HepG2 (cell line): ENCODE results near the gene ELP5. TPM values are rescaled to one million over a fixed set of nuclear protein-coding genes. Genes with fewer than 3 reads are reported as not detected.

Source experiments
- HOXD1 ChIP-seq: sonication (generic); formaldehyde crosslinking; IDR thresholded peaks from 2 replicates; pipeline ENCODE4 v1.5.0; 2020; ENCODE audit warnings: missing genetic modification reagents
- KDM6A ChIP-seq: IDR thresholded peaks from 2 replicates; pipeline ENCODE4 v1.6.1; 2016; ENCODE audit warnings: low read depth
- LRRFIP1 ChIP-seq: sonication (generic); formaldehyde crosslinking; conservative IDR thresholded peaks from 2 replicates; pipeline ENCODE4 v1.4.0; 2020; ENCODE audit warnings: missing genetic modification reagents
- PHF8 ChIP-seq: sonication (generic); formaldehyde crosslinking; IDR thresholded peaks from 2 replicates; pipeline ENCODE4 v1.5.0; 2020; ENCODE audit warnings: missing genetic modification reagents
- REXO4 ChIP-seq: sonication (generic); formaldehyde crosslinking; IDR thresholded peaks from 2 replicates; pipeline ENCODE4 v1.8.0; 2022; ENCODE audit warnings: missing genetic modification reagents, mild to moderate bottlenecking, borderline replicate concordance
- SPEN ChIP-seq: sonication (generic); formaldehyde crosslinking; IDR thresholded peaks from 2 replicates; pipeline ENCODE4 v1.5.1; 2020; ENCODE audit warnings: low read depth, mild to moderate bottlenecking, missing genetic modification reagents
- ZBTB38 ChIP-seq: sonication (generic); formaldehyde crosslinking; IDR thresholded peaks from 2 replicates; pipeline ENCODE4 v1.5.1; 2020; ENCODE audit warnings: mild to moderate bottlenecking, missing genetic modification reagents
- ZFP90 ChIP-seq: sonication (generic); formaldehyde crosslinking; IDR thresholded peaks from 2 replicates; pipeline ENCODE4 v1.8.0; 2022; ENCODE audit warnings: missing genetic modification reagents, mild to moderate bottlenecking, inconsistent platforms, borderline replicate concordance
- ZNF318 ChIP-seq: sonication (generic); formaldehyde crosslinking; IDR thresholded peaks from 2 replicates; pipeline ENCODE4 v1.4.0; 2020; ENCODE audit warnings: mild to moderate bottlenecking, missing genetic modification reagents
- ZNF333 ChIP-seq: sonication (generic); formaldehyde crosslinking; IDR thresholded peaks from 2 replicates; pipeline ENCODE4 v1.4.0; 2020; ENCODE audit warnings: mild to moderate bottlenecking, missing genetic modification reagents, borderline replicate concordance
- ZNF552 ChIP-seq: sonication (generic); formaldehyde crosslinking; IDR thresholded peaks from 2 replicates; pipeline ENCODE4 v1.9.0; 2022; ENCODE audit warnings: missing genetic modification reagents, mild to moderate bottlenecking, borderline replicate concordance
- ZNF597 ChIP-seq: sonication (generic); formaldehyde crosslinking; IDR thresholded peaks from 2 replicates; pipeline ENCODE4 v1.5.0; 2020; ENCODE audit warnings: missing genetic modification reagents
- ZNF629 ChIP-seq: sonication (generic); formaldehyde crosslinking; conservative IDR thresholded peaks from 2 replicates; pipeline ENCODE4 v1.5.0; 2020; ENCODE audit warnings: missing genetic modification reagents
- ZNF704 ChIP-seq: sonication (generic); formaldehyde crosslinking; IDR thresholded peaks from 2 replicates; pipeline ENCODE4 v1.8.1; 2023; ENCODE audit warnings: mild to moderate bottlenecking, inconsistent platforms, moderate library complexity, missing genetic modification reagents, borderline replicate concordance
- ZNF709 ChIP-seq: sonication (generic); formaldehyde crosslinking; IDR thresholded peaks from 2 replicates; pipeline ENCODE4 v1.5.0; 2020; ENCODE audit warnings: mild to moderate bottlenecking, missing genetic modification reagents
- ZZZ3 ChIP-seq: sonication (generic); formaldehyde crosslinking; IDR thresholded peaks from 2 replicates; pipeline ENCODE4 v1.4.0; 2020; ENCODE audit warnings: missing genetic modification reagents, mild to moderate bottlenecking, borderline replicate concordance
- polyA plus RNA-seq, 8 experiments: library from polyadenylated mRNA; depleted of rRNA in 3 of 8; stranded (reverse) in 7 of 8; unstranded in 1 of 8; fragments of >200 nt; fragmentation: Illumina TruSeq in 4 of 8; extraction: Trizol in 4 of 8; gene quantifications; 2 replicates each; pipeline versions ENCODE4 v1.2.1 to v1.2.3, GENCODE V29; 2011 to 2016; ENCODE audit warnings: low read depth in 4 of 8, missing spikeins in 1 of 8, mixed read lengths in 1 of 8; ENCODE audit not compliant: insufficient read depth in 1 of 8
- total RNA-seq, 5 experiments: library from RNA; depleted of rRNA; stranded (reverse); fragments of >200 nt; fragmentation: Illumina TruSeq; extraction: Trizol; gene quantifications; 2 replicates each; pipeline ENCODE4 v1.2.3, GENCODE V29; 2016; ENCODE audit warnings: low read depth in 1 of 5

The ELP5 gene
- total and polyA plus RNA-seq, 2 of the 13 experiments (the other 11 are each of a cell fraction or from before 2014, with no cell fraction given), result 67.6 to 69.8 TPM

GRCh38 chr17:7258731-7259554 is 6.9 kb downstream of the ELP5 start (continued):
- no peak for TF ChIP-seq ZNF318 (CRISPR knock-in tag)
- TF ChIP-seq ZNF709 (CRISPR knock-in tag), result no peak
- TF ChIP-seq KDM6A, result peak; percentile 62; the same call in 1 of the 2 replicates
- peak; percentile 75; the same call in 1 of the 2 replicates for TF ChIP-seq ZNF333 (CRISPR knock-in tag)
- TF ChIP-seq ZNF629 (CRISPR knock-in tag), result no peak
- TF ChIP-seq LRRFIP1 (CRISPR knock-in tag), result no peak
- no peak for TF ChIP-seq HOXD1
- TF ChIP-seq ZBTB38, result no peak
- TF ChIP-seq REXO4 (CRISPR knock-in tag), result no peak
- TF ChIP-seq ZNF552 (CRISPR knock-in tag), result no peak
- no peak for TF ChIP-seq ZNF704 (CRISPR knock-in tag)
- no peak for TF ChIP-seq ZZZ3 (CRISPR knock-in tag)
- TF ChIP-seq PHF8 (CRISPR knock-in tag), result no peak
- TF ChIP-seq ZNF597 (CRISPR knock-in tag), result no peak
- no peak for TF ChIP-seq ZFP90 (CRISPR knock-in tag)
- TF ChIP-seq SPEN (CRISPR knock-in tag), result no peak
